IMR-90 (cell line): Measurements from ENCODE around the gene ZNF425. TPM values are rescaled to one million over a fixed set of nuclear protein-coding genes. Genes with fewer than 3 reads are reported as not detected.

Experiments used
- ATAC-seq: fragments of 200-7000 bp; cut with Tn5 transposase; 2 replicates; pipeline ENCODE4 v1.9.1; 2020; ENCODE audit warnings: low read depth, mild to moderate bottlenecking, moderate library complexity
- BruUV-seq: library from RNA; stranded (reverse); fragments of 400-500 nt; replicated peaks from 2 replicates; lab custom pipeline; 2021; lab: Mats Ljungman, UMichigan
- CTCF ChIA-PET: fragments of 300-600 bp; formaldehyde crosslinking; extraction: SDS; loops from one replicate; lab custom pipeline; 2021; ENCODE audit warnings: antibody characterized with exemption; lab: Yijun Ruan, JAX
- POLR2A ChIA-PET: fragments of 300-600 bp; sonication (Branson Sonifier 250); formaldehyde crosslinking; loops from one replicate; lab custom pipeline; 2022; ENCODE audit warnings: antibody characterized with exemption; ENCODE audit not compliant: unreplicated experiment; lab: Charles Lee
- DNase-seq: peaks from one replicate; pipeline ENCODE4 v3.0.0; 2013
- H2AFZ ChIP-seq: replicated peaks from 2 replicates; pipeline ENCODE3; 2013; ENCODE audit warnings: low read length, mild to moderate bottlenecking; ENCODE audit not compliant: poor library complexity
- H2AK5ac ChIP-seq: 2 replicates; pipeline ENCODE4 v1.6.1; 2013; ENCODE audit warnings: low read depth, low read length, inconsistent platforms
- H2AK9ac ChIP-seq: replicated peaks from 2 replicates; pipeline ENCODE3; 2013; ENCODE audit warnings: mild to moderate bottlenecking, low read depth, low read length, moderate library complexity; ENCODE audit not compliant: poor library complexity
- H2BK120ac ChIP-seq: 2 replicates; pipeline ENCODE4 v1.6.1; 2013; ENCODE audit warnings: low read depth, low read length, inconsistent platforms
- H2BK15ac ChIP-seq: 3 replicates; pipeline ENCODE4 v1.6.1; 2013; ENCODE audit warnings: low read depth, low read length, inconsistent platforms
- H2BK20ac ChIP-seq: 2 replicates; pipeline ENCODE4 v1.6.1; 2013; ENCODE audit warnings: low read depth, mild to moderate bottlenecking, inconsistent platforms, low read length, moderate library complexity
- H2BK5ac ChIP-seq: 2 replicates; pipeline ENCODE4 v1.6.1; 2013; ENCODE audit warnings: mild to moderate bottlenecking, low read depth, low read length, inconsistent platforms; ENCODE audit not compliant: poor library complexity, severe bottlenecking
- H3K14ac ChIP-seq: replicated peaks from 2 replicates; pipeline ENCODE4 v1.6.1; 2013; ENCODE audit warnings: low read depth, low read length, inconsistent platforms
- H3K18ac ChIP-seq: 2 replicates; pipeline ENCODE4 v1.6.1; 2013; ENCODE audit warnings: low read depth, low read length, control low read depth
- H3K23ac ChIP-seq: 2 replicates; pipeline ENCODE4 v1.6.1; 2013; ENCODE audit warnings: low read depth, low read length, inconsistent platforms
- H3K27ac ChIP-seq: 2 replicates; pipeline ENCODE4 v1.5.1; 2013; ENCODE audit warnings: mild to moderate bottlenecking, control low read depth, low read length; ENCODE audit not compliant: insufficient read depth
- H3K27me3 ChIP-seq: 2 replicates; pipeline ENCODE4 v1.6.1; 2013; ENCODE audit warnings: low read length; ENCODE audit not compliant: control insufficient read depth, insufficient read depth
- H3K36me3 ChIP-seq: 2 replicates; pipeline ENCODE4 v1.6.1; 2013; ENCODE audit warnings: low read length, mixed read lengths; ENCODE audit not compliant: control insufficient read depth, insufficient read depth
- H3K4ac ChIP-seq: 2 replicates; pipeline ENCODE4 v1.6.1; 2013; ENCODE audit warnings: low read depth, low read length, inconsistent platforms
- H3K4me1 ChIP-seq: 2 replicates; pipeline ENCODE4 v1.6.1; 2013; ENCODE audit warnings: low read length, mixed read lengths; ENCODE audit not compliant: control insufficient read depth, insufficient read depth
- H3K4me2 ChIP-seq: 2 replicates; pipeline ENCODE4 v1.6.1; 2013; ENCODE audit warnings: low read depth, mild to moderate bottlenecking, control low read depth, low read length, moderate library complexity
- H3K4me3 ChIP-seq: 2 replicates; pipeline ENCODE4 v1.5.1; 2013; ENCODE audit warnings: low read depth, mild to moderate bottlenecking, control low read depth, low read length, moderate library complexity; ENCODE audit not compliant: insufficient read depth
- H3K56ac ChIP-seq: 2 replicates; pipeline ENCODE4 v1.6.1; 2013; ENCODE audit warnings: low read length, inconsistent platforms; ENCODE audit not compliant: insufficient read depth; ENCODE audit errors: extremely low read depth
- H3K79me1 ChIP-seq, 2 experiments: 2 replicates each; pipeline ENCODE4 v1.6.1; 2013; ENCODE audit warnings: low read length in 2 of 2, inconsistent platforms in 1 of 2, low read depth in 1 of 2
- H3K9ac ChIP-seq: 2 replicates; pipeline ENCODE4 v1.6.1; 2013; ENCODE audit warnings: low read depth, low read length, control low read depth
- H3K9me1 ChIP-seq: 2 replicates; pipeline ENCODE4 v1.6.1; 2013; ENCODE audit warnings: low read length, inconsistent platforms; ENCODE audit not compliant: insufficient read depth
- H3K9me3 ChIP-seq: 2 replicates; pipeline ENCODE4 v1.6.1; 2013; ENCODE audit warnings: low read length; ENCODE audit not compliant: control insufficient read depth, insufficient read depth
- H4K20me1 ChIP-seq: 2 replicates; pipeline ENCODE4 v1.6.1; 2013; ENCODE audit warnings: low read length, inconsistent platforms; ENCODE audit not compliant: insufficient read depth
- H4K5ac ChIP-seq: 2 replicates; pipeline ENCODE4 v1.6.1; 2013; ENCODE audit warnings: mild to moderate bottlenecking, low read depth, low read length, control low read depth
- H4K8ac ChIP-seq, 2 experiments: 2 replicates each; pipeline ENCODE4 v1.6.1; 2013; ENCODE audit warnings: low read depth in 2 of 2, low read length in 2 of 2, control low read depth in 1 of 2, inconsistent platforms in 1 of 2
- H4K91ac ChIP-seq: 2 replicates; pipeline ENCODE4 v1.6.1; 2013; ENCODE audit warnings: low read depth, low read length, inconsistent platforms; ENCODE audit not compliant: insufficient read depth
- BHLHE40 ChIP-seq: fragments of 150-350 bp; IDR thresholded peaks from 2 replicates; pipeline ENCODE4 v1.6.1; 2016; ENCODE audit warnings: mild to moderate bottlenecking, low read depth, low read length
- CEBPB ChIP-seq: IDR thresholded peaks from 2 replicates; pipeline ENCODE4 v1.6.1; 2012; ENCODE audit warnings: low read depth, low read length, improper control_type of control experiment
- FOS ChIP-seq: fragments of 150-350 bp; IDR thresholded peaks from 2 replicates; pipeline ENCODE4 v1.6.1; 2016; ENCODE audit warnings: low read depth, low read length
- MAFK ChIP-seq: IDR thresholded peaks from 2 replicates; pipeline ENCODE4 v1.6.1; 2012; ENCODE audit warnings: low read depth, low read length, improper control_type of control experiment
- MAZ ChIP-seq: IDR thresholded peaks from 2 replicates; pipeline ENCODE4 v1.6.1; 2012; ENCODE audit warnings: low read depth, mild to moderate bottlenecking, low read length, improper control_type of control experiment, moderate library complexity, borderline replicate concordance
- MXI1 ChIP-seq: IDR thresholded peaks from 2 replicates; pipeline ENCODE4 v1.6.1; 2012; ENCODE audit warnings: low read depth, mild to moderate bottlenecking, low read length, moderate library complexity, borderline replicate concordance
- NFE2L2 ChIP-seq: fragments of 150-350 bp; IDR thresholded peaks from 2 replicates; pipeline ENCODE4 v1.6.1; 2016; ENCODE audit warnings: low read depth, mild to moderate bottlenecking, low read length
- POLR2A ChIP-seq: IDR thresholded peaks from 2 replicates; pipeline ENCODE4 v1.6.1; 2012; ENCODE audit warnings: mild to moderate bottlenecking, low read depth, low read length
- RAD21 ChIP-seq: IDR thresholded peaks from 2 replicates; pipeline ENCODE4 v1.6.1; 2012; ENCODE audit warnings: low read length, improper control_type of control experiment
- RCOR1 ChIP-seq: IDR thresholded peaks from 2 replicates; pipeline ENCODE4 v1.6.1; 2012; ENCODE audit warnings: mild to moderate bottlenecking, low read length, improper control_type of control experiment; ENCODE audit not compliant: insufficient replicate concordance
- RFX5 ChIP-seq: IDR thresholded peaks from 2 replicates; pipeline ENCODE4 v1.8.0; 2012; ENCODE audit warnings: low read depth, mild to moderate bottlenecking, low read length, moderate library complexity
- SMC3 ChIP-seq: fragments of 150-350 bp; IDR thresholded peaks from 2 replicates; pipeline ENCODE4 v1.6.1; 2016; ENCODE audit warnings: low read depth, mild to moderate bottlenecking, antibody characterized with exemption, low read length, moderate library complexity
- WGBS, 2 experiments: methylation state at CpG; one replicate each; pipeline versions ENCODE4 v1.1.5 to v1.1.7; 2013; ENCODE audit warnings: missing lambda C conversion rate in 2 of 2; ENCODE audit not compliant: insufficient read length in 1 of 2; ENCODE audit errors: extremely low coverage in 2 of 2; 5-methylcytosine and 5-hydroxymethylcytosine counted together
- dilution Hi-C: fragments of 300-500 bp; cut with HindIII; formaldehyde crosslinking; loops from one replicate; pipeline ENCODE4 v1.14.3; 2018; ENCODE audit warnings: low sequenced_read_pairs; ENCODE audit not compliant: unreplicated experiment
- in situ Hi-C: fragments of 300-500 bp; cut with MboI; formaldehyde crosslinking; loops from 3 replicates; pipeline ENCODE4 v1.14.3; 2019; ENCODE audit warnings: low sequenced_read_pairs, inconsistent platforms, mixed read lengths
- intact Hi-C: fragments of 100-400 bp; cut with micrococcal nuclease; formaldehyde crosslinking; loops from 2 replicates; pipeline ENCODE4 v1.10.0; 2022
- polyA plus RNA-seq, 3 experiments: library from polyadenylated mRNA; depleted of rRNA; stranded (reverse); fragments of >200 nt; gene quantifications; 2 replicates each; pipeline ENCODE4 v1.2.3, GENCODE V29; 2012; ENCODE audit warnings: low replicate concordance in 1 of 3
- total RNA-seq: library from RNA; depleted of rRNA; stranded (reverse); fragments of >200 nt; gene quantifications from 2 replicates; pipeline ENCODE4 v1.2.3, GENCODE V29; 2012
- TF ChIP-seq, protein P1 (sequence below): fragments of 150-350 bp; IDR thresholded peaks from 2 replicates; pipeline ENCODE4 v1.6.1; 2017; ENCODE audit warnings: mild to moderate bottlenecking, antibody characterized with exemption, low read length, low read depth
- TF ChIP-seq, protein P2 (sequence below): fragments of 150-350 bp; IDR thresholded peaks from 2 replicates; pipeline ENCODE4 v1.6.1; 2016; ENCODE audit warnings: low read depth, mild to moderate bottlenecking, low read length, moderate library complexity, borderline replicate concordance

Gene ZNF425
- total and polyA plus RNA-seq, 2 of the 4 experiments (the other 2 are of a cell fraction), result 1.2 to 2.3 TPM

DNA sequence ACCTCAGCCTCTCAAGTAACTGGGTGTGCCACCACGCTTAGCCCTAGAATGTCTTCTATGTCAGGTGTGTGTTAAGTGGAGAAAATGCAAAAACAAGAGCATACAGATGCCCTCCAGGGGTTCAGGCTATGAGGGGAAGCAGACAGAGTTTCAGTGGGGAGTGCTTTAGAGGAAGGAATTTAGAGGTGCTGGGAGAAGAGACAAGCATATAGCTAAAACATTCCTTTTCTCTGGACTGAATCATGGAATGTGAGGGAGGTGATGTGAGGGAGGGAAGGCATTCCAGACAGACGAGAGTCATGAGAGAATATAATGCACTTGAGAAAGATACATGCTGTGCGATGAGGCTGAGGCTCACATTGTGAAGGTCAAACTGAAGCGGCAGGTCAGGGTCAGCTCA, 29.0 kb downstream of the ZNF425 start:
- Histone ChIP-seq H4K20me1 (no peaks in the 10 kb centered on the region), H2BK120ac (no peak overlapping the region), H3K14ac (no peak overlapping the region), H3K18ac (no peak overlapping the region), H3K23ac (no peak overlapping the region), H3K4me2 (no peak overlapping the region), H3K4ac (no peak overlapping the region), H3K36me3 (no peaks in the 10 kb centered on the region), H2AFZ (no peak overlapping the region), H3K4me3 (no peak overlapping the region), H2BK20ac (no peak overlapping the region), H4K5ac (no peak overlapping the region), H3K9me3 (no peaks in the 10 kb centered on the region), H3K56ac (no peak overlapping the region), H3K79me1 (no peaks in the 10 kb centered on the region), H4K8ac (no peak overlapping the region), H3K9me1 (no peaks in the 10 kb centered on the region), H2AK5ac (no peak overlapping the region), H3K4me1 (no peaks in the 10 kb centered on the region), H3K9ac (no peak overlapping the region), H3K27me3 (no peaks in the 10 kb centered on the region), H2BK15ac (no peak overlapping the region), H3K27ac (no peak overlapping the region), H4K91ac (no peak overlapping the region), H2BK5ac (no peak overlapping the region), H2AK9ac (no peak overlapping the region)
- POLR2A ChIA-PET, result interaction anchor here (0.5 kb wide), 1 partner anchor 22 kb away, joined by 3 read pairs; no protein-coding TSS in a partner anchor
- intact Hi-C loops, result no loop called here
- peak; percentile 92 for ATAC-seq
- TF ChIP-seq, protein P1, sequence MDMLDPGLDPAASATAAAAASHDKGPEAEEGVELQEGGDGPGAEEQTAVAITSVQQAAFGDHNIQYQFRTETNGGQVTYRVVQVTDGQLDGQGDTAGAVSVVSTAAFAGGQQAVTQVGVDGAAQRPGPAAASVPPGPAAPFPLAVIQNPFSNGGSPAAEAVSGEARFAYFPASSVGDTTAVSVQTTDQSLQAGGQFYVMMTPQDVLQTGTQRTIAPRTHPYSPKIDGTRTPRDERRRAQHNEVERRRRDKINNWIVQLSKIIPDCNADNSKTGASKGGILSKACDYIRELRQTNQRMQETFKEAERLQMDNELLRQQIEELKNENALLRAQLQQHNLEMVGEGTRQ, result no peak
- no peak for TF ChIP-seq RFX5
- no peak for TF ChIP-seq MAZ
- TF ChIP-seq BHLHE40, result no peak
- no peak for TF ChIP-seq RAD21
- TF ChIP-seq NFE2L2, result no peak
- TF ChIP-seq POLR2A, result no peak
- no peak for TF ChIP-seq RCOR1
- TF ChIP-seq, protein P2, sequence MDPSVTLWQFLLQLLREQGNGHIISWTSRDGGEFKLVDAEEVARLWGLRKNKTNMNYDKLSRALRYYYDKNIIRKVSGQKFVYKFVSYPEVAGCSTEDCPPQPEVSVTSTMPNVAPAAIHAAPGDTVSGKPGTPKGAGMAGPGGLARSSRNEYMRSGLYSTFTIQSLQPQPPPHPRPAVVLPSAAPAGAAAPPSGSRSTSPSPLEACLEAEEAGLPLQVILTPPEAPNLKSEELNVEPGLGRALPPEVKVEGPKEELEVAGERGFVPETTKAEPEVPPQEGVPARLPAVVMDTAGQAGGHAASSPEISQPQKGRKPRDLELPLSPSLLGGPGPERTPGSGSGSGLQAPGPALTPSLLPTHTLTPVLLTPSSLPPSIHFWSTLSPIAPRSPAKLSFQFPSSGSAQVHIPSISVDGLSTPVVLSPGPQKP, result no peak
- no peak for TF ChIP-seq MXI1
- no peak for TF ChIP-seq FOS
- TF ChIP-seq SMC3, result no peak
- no peak for TF ChIP-seq CEBPB
- no peak for TF ChIP-seq MAFK
- dilution Hi-C loops, result no loop called here
- CTCF ChIA-PET, result no interaction called here
- no TSS peak for BruUV-seq
- in situ Hi-C loops, result no loop called here
- 0% methylated on average over 1 of the region's 4 CpGs; no CpG with 5 or more reads in 1 of the 2 experiments for WGBS, 2 experiments
- DNase-seq, result peak; percentile 28
